GM21423 (cell line): Measurements from ENCODE around the gene CPEB1.
"Not testable (repeated sequence)": the region's sequence is repeated elsewhere in the genome, so short reads cannot be mapped to it uniquely, and the experiment has no call there.

Source experiments
- ATAC-seq: cut with Tn5 transposase; IDR thresholded peaks from one replicate; pipeline ENCODE4 v1.9.1; 2021; ENCODE audit warnings: mild to moderate bottlenecking, moderate library complexity; ENCODE audit not compliant: unreplicated experiment

The CPEB1 gene

GRCh38 chr15:82649226-82649999, 2.2 kb upstream of the CPEB1 start:
- ATAC-seq: no peak

DNA sequence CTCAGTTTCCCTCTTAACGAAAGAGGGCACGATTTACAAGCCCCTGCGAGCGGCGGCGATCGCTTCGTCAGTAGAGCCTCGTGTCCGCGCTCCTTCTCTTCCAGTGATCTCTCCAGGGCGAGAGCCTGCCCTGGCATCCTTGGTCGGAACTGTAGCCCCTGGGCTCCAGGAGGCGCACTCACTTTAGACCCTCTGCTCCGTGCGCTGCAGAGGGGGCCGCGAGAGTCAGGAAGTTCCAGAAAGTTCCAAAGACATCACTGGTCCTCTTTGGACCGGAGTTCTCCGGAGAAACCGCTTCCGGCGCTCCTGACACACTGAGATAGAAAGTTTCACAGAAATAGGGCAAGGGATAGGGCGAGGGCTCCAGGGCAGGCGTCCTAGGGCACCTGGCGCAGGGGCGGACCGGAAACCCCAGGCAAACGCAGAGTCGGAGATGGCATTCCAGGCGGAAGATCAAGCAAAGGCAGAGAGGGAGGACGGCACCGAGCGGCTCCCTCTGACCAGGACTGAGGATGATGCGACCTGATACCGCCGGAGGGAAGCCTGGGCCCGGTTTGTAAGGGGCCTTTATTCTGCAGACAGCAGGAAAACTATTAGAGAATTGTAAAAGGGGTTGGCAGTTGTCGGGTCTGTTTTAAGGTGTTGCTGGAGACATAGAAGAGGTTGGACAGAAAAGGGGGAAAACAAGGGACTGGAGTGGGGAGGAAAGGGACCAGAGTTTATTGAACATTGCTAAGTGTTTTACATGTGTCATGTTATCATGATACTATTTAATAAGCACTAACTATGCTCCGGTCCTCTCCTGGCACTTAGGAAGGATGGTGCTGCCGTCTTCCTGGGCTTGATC, 1.3 kb upstream of the CPEB1 start:
- no peak for ATAC-seq

- no peak for ATAC-seq
Measured at GRCh38 chr15:82647835-82648256, 683 bp upstream of the CPEB1 start.

- ATAC-seq: no peak
Measured at GRCh38 chr15:82646250-82647044, 716 bp downstream of the CPEB1 start.

GRCh38 chr15:82644967-82645852, 2.0 kb downstream of the CPEB1 start:
- ATAC-seq: not testable (repeated sequence)

GRCh38 chr15:82643992-82644391, 3.2 kb downstream of the CPEB1 start:
- ATAC-seq: no peak

GRCh38 chr15:82642656-82643055, 4.5 kb downstream of the CPEB1 start:
- no peak for ATAC-seq

DNA sequence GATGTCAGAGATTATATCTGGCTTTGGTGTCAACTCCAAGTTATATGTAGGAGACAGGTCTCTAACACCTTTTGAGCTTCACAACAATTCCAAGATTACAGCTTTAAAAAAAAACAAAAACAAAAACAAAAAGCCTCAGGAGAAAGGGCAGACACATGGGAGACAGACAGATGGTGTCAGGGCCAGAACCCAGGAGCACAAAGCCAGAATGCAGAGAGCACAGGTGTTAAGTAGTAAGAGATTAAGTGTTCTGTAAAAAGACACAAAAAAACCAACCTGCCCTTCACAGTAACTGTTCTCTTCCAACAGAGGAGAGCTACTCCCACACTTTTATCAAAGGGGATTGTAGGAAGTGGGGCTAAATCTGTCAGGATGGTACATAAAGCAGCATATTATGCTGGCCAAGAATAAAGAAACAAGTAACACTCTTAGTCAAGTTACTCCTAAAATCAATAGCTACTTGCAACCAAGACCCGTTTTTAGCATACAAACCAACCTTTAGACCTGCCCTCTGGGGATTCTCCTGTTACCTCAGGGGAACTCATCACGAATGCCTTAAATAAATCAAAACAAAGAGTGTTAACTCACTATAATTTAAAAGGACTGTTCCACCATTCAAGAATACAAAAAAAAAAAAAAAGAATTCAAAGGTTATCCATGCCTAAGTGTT, 5.9 kb downstream of the CPEB1 start:
- no peak for ATAC-seq

DNA sequence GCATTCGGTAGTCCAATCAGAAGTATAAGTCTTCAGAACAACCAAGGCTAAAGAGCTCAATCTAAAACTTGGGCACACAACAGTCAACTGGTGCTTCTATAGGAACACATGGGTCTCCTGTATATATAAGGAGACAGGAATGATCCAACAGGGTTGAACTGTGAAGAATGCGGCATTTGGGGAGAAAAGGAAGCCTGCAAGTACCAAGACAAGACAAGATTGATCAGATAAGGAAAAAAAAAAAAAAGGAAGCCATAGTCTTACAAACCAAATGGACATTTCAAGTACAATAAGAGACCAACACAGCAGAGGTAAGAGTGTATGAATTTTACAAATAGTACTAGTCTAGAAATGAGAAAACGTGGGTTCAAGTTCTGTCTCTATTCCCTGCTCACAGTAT, 6.5 kb downstream of the CPEB1 start:
- ATAC-seq: no peak

- no peak for ATAC-seq
Measured at GRCh38 chr15:82635798-82636197, 11.4 kb downstream of the CPEB1 start.

DNA sequence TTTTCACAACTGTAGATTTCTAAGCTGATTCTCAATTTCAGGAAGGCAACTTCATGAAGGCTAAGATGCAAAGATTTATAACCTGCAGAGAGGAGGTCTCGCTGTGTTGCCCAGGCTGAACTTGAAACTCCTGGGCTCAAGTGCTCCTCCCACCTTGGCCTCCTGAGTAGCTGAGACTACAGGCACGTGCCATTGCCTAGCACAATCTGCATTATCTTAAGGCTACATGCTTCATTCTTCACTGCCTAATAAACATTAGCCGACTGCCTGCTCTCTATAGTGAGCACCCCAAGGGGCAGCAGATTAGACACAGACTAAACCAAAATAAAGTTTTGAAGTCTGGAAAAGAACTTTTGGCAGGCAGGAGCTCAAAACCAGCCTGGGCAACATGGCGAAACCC, 17.1 kb downstream of the CPEB1 start:
- ATAC-seq: no peak

GRCh38 chr15:82625136-82625535, 22.0 kb downstream of the CPEB1 start:
- ATAC-seq: no peak

DNA sequence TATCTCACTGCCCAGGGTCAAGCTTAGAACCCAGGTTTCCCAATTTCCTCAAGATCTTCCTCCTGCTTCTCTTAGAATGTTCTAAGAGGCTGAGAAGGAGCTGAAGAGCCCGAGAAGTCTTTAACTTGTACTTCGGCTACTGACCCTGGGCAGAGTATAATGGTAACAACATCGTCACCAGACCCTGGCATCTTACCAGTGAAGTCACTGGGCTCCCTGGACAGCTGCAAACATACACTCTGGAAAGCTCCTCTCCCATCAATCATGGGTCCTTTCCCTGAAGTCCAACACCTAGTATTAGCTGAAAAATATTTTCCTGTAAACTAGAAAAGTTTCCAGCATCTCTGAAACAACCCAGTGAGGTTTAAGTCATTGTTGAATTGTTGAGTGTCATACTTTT, 22.7 kb downstream of the CPEB1 start:
- ATAC-seq: no peak

- ATAC-seq: no peak
Measured at GRCh38 chr15:82624008-82624407, 23.2 kb downstream of the CPEB1 start.

- ATAC-seq: no peak
Measured at GRCh38 chr15:82621970-82622369, 25.2 kb downstream of the CPEB1 start.

- no peak for ATAC-seq
Measured at GRCh38 chr15:82613747-82614146, 33.4 kb downstream of the CPEB1 start.

DNA sequence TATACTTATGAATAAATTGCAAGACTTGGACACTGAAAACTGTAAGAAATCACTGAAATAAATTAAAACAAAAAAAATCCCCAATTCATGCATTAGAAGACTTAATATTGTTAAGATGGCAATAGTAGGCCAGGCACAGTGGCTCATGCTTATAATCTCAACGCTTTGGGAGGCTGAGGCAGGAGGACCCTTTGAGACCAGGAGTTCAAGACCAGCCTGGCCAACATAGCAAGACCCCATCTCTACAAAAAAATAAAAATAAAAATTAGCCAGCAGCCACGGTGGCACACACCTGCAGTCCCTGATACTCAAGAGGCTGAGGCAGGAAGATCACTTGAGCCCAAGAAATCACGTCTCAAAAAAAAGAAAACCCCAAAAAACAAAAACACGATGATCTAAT, 35.8 kb downstream of the CPEB1 start:
- no peak for ATAC-seq

DNA sequence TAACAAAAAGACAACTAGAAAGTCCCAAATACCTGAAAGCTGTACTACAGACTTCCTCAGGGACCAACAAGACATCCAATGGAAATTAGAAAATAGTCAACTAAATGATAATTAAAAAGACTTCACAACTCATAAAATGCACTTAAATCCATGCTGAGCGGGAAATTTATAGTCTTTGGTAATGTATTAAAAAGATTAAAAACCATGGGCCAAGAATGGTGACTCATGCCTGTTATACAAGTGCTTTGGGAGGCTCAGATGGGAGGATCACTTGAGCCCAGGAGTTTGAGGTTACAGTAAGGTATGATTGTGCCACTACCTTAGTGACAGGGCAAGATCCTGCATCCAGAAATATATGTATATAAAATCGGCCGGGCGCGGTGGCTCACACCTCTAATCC, 45.0 kb downstream of the CPEB1 start:
- ATAC-seq: no peak

- no peak for ATAC-seq
Measured at GRCh38 chr15:82599862-82600261, 47.3 kb downstream of the CPEB1 start.

DNA sequence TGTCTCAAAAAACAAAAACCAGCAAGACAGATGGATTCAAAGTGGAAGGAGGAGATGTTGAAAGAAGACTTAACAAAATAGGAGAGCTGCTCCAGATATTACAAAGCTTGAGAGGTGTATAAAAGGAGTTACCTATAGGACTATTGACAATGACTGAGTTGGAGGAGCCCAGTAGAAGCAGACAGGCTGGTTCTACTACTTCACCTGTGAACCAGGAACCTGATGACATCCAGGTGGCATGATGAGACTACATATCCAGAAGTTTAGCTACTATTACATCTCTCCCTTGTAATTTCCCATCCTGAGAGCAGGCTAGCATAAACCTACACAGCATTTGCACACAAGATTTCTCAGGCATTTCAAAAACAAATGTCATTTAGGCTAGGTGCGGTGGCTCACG, 49.3 kb downstream of the CPEB1 start:
- ATAC-seq: no peak
